GM18861 (cell line): ENCODE measurements around the gene SIGLEC6.
"Not testable (repeated sequence)": the region's sequence is repeated elsewhere in the genome, so short reads cannot be mapped to it uniquely, and the experiment has no call there.

Experiments
- ATAC-seq: cut with Tn5 transposase; IDR thresholded peaks from one replicate; pipeline ENCODE4 v1.9.1; 2021; ENCODE audit not compliant: unreplicated experiment

Gene SIGLEC6

GRCh38 chr19:51509823-51510660 lies 21.4 kb downstream of the SIGLEC6 start:
- no peak for ATAC-seq

GRCh38 chr19:51508059-51508733 lies 23.3 kb downstream of the SIGLEC6 start:
- ATAC-seq, result no peak

GRCh38 chr19:51507640-51508058 lies 23.8 kb downstream of the SIGLEC6 start:
- ATAC-seq, result no peak

- no peak for ATAC-seq
Observed at GRCh38 chr19:51507192-51507591, 24.3 kb downstream of the SIGLEC6 start.

GRCh38 chr19:51505904-51506303 lies 25.6 kb downstream of the SIGLEC6 start:
- ATAC-seq, result no peak

- ATAC-seq, result no peak
Observed at GRCh38 chr19:51503896-51504295, 27.6 kb downstream of the SIGLEC6 start.

GRCh38 chr19:51503286-51503817 lies 28.1 kb downstream of the SIGLEC6 start:
- ATAC-seq, result no peak

- ATAC-seq, result no peak
Observed at GRCh38 chr19:51501594-51502263, 29.7 kb downstream of the SIGLEC6 start, which contains the start of gene SIGLEC12. SIGLEC12 (minus strand) TSS chr19:51501800; CDS start chr19:51501733, 67 bp downstream.

- not testable (repeated sequence) for ATAC-seq
Observed at GRCh38 chr19:51500931-51501330, 30.5 kb downstream of the SIGLEC6 start.

GRCh38 chr19:51497666-51498065 lies 33.8 kb downstream of the SIGLEC6 start:
- no peak for ATAC-seq

- no peak for ATAC-seq
Observed at GRCh38 chr19:51493776-51494175, 37.7 kb downstream of the SIGLEC6 start.

- no peak for ATAC-seq
Observed at GRCh38 chr19:51491586-51491985, 39.9 kb downstream of the SIGLEC6 start.

GRCh38 chr19:51490676-51491075 lies 40.8 kb downstream of the SIGLEC6 start:
- no peak for ATAC-seq

GRCh38 chr19:51489113-51489512 lies 42.4 kb downstream of the SIGLEC6 start:
- no peak for ATAC-seq

- no peak for ATAC-seq
Observed at GRCh38 chr19:51488491-51488890, 43.0 kb downstream of the SIGLEC6 start.

GRCh38 chr19:51485960-51486660 lies 45.4 kb downstream of the SIGLEC6 start:
- ATAC-seq, result no peak

- ATAC-seq, result no peak
Observed at GRCh38 chr19:51480590-51480989, 50.9 kb downstream of the SIGLEC6 start.

GRCh38 chr19:51479531-51480331 lies 51.7 kb downstream of the SIGLEC6 start:
- ATAC-seq, result no peak

GRCh38 chr19:51478381-51479234 lies 52.9 kb downstream of the SIGLEC6 start, which contains the start of gene CEACAM18:
CEACAM18 (plus strand) TSS chr19:51478539.
- ATAC-seq, result no peak
